CD4-positive, alpha-beta T cell treated with Interleukin-21 for 1 hour (primary cell): ENCODE measurements around the gene EXOC6B.
A peak's percentile ranks its signal among the peaks of the same experiment; 100 is the strongest.

Experiments used
- DNase-seq: peaks from one replicate; pipeline ENCODE4 v3.0.0-alpha.2; 2020

EXOC6B gene

GRCh38 chr2:72153026-72153791 is 672.6 kb downstream of the EXOC6B start:
- DNase-seq = no peak

GRCh38 chr2:72150861-72151356 is 674.9 kb downstream of the EXOC6B start:
- DNase-seq = no peak

- peak; percentile 59 for DNase-seq
Observed at GRCh38 chr2:72150157-72150860, 675.5 kb downstream of the EXOC6B start.

- no peak for DNase-seq
Observed at GRCh38 chr2:72149556-72150156, 676.2 kb downstream of the EXOC6B start.

- no peak for DNase-seq
Observed at GRCh38 chr2:72148837-72149555, 676.8 kb downstream of the EXOC6B start.

GRCh38 chr2:72148003-72148836 is 677.6 kb downstream of the EXOC6B start:
- DNase-seq = no peak

GRCh38 chr2:72147303-72147971 is 678.4 kb downstream of the EXOC6B start, which contains the start of gene CYP26B1:
Gene CYP26B1, minus strand, starts transcription at chr2:72147862. Its CDS starts 28 bp downstream, at chr2:72147834.
- no peak for DNase-seq

- no peak for DNase-seq
Observed at GRCh38 chr2:72146347-72147302, 679.2 kb downstream of the EXOC6B start.

GRCh38 chr2:72145658-72146329 is 680.0 kb downstream of the EXOC6B start:
- DNase-seq = no peak

- no peak for DNase-seq
Observed at GRCh38 chr2:72145289-72145657, 680.6 kb downstream of the EXOC6B start.

- DNase-seq = no peak
Observed at GRCh38 chr2:72144632-72145288, 681.1 kb downstream of the EXOC6B start.

- no peak for DNase-seq
Observed at GRCh38 chr2:72144274-72144631, 681.6 kb downstream of the EXOC6B start.

- no peak for DNase-seq
Observed at GRCh38 chr2:72143441-72144273, 682.2 kb downstream of the EXOC6B start.

GRCh38 chr2:72142570-72143440 is 683.0 kb downstream of the EXOC6B start:
- no peak for DNase-seq

GRCh38 chr2:72141881-72142451 is 683.9 kb downstream of the EXOC6B start:
- no peak for DNase-seq

GRCh38 chr2:72141032-72141645 is 684.7 kb downstream of the EXOC6B start:
- DNase-seq = no peak

- DNase-seq = no peak
Observed at GRCh38 chr2:72140621-72140960, 685.2 kb downstream of the EXOC6B start.
